Gastroesophageal sphincter (tissue), 4 donors: Measurements from ENCODE around the gene AHRR. TPM values are rescaled to one million over a fixed set of nuclear protein-coding genes. Genes with fewer than 3 reads are reported as not detected.
"Not testable (repeated sequence)": the region's sequence is repeated elsewhere in the genome, so short reads cannot be mapped to it uniquely, and the experiment has no call there.

Experiments
- ATAC-seq: fragments of 150-250 bp; one replicate; pipeline ENCODE4 v1.9.1; 2016; ENCODE audit warnings: mild to moderate bottlenecking, moderate library complexity
- H3K27ac ChIP-seq, 4 donors: fragments of 200-600 bp; sonication (generic) in 3 of 4; 1 replicate in 3 of 4; 2 replicates in 1 of 4; pipeline ENCODE4 v1.5.1; 2016 to 2019
- H3K27me3 ChIP-seq: fragments of 200-600 bp; sonication (generic); one replicate; pipeline ENCODE4 v1.5.1; 2019
- H3K36me3 ChIP-seq, 2 donors: fragments of 200-600 bp; sonication (generic); one replicate each; pipeline ENCODE4 v1.5.1; 2019; ENCODE audit warnings: control low read depth in 1 of 2
- H3K4me1 ChIP-seq, 3 donors: fragments of 200-600 bp; sonication (generic); 1 replicate in 2 of 3; 2 replicates in 1 of 3; pipeline ENCODE4 v1.5.1; 2016 to 2019; ENCODE audit warnings: control low read depth in 2 of 3
- H3K4me3 ChIP-seq, 2 donors: fragments of 200-600 bp; sonication (generic); one replicate each; pipeline ENCODE4 v1.5.1; 2019; ENCODE audit warnings: mild to moderate bottlenecking in 1 of 2, moderate library complexity in 1 of 2
- H3K9me3 ChIP-seq, 3 donors: fragments of 200-600 bp; sonication (generic); one replicate each; pipeline ENCODE4 v1.5.1; 2017 to 2019; ENCODE audit warnings: control low read depth in 2 of 3
- CTCF ChIP-seq, 4 experiments: fragments of 200-600 bp in 2 of 4; fragments of 450-650 bp in 2 of 4; sonication (generic) in 1 of 4; IDR thresholded peaks; one replicate each; pipeline ENCODE4 v1.5.1; 2017 to 2019; ENCODE audit warnings: antibody characterized with exemption in 4 of 4, mild to moderate bottlenecking in 2 of 4, moderate library complexity in 2 of 4
- EP300 ChIP-seq: sonication (generic); formaldehyde crosslinking; IDR thresholded peaks from one replicate; pipeline ENCODE4 v1.6.1; 2017; ENCODE audit warnings: antibody characterized with exemption, mild to moderate bottlenecking
- POLR2A ChIP-seq, 2 donors: fragments of 450-650 bp; IDR thresholded peaks; one replicate each; pipeline ENCODE4 v1.6.1; 2017; ENCODE audit warnings: antibody characterized with exemption in 2 of 2, mild to moderate bottlenecking in 2 of 2, moderate library complexity in 1 of 2
- POLR2AphosphoS5 ChIP-seq: sonication (generic); formaldehyde crosslinking; IDR thresholded peaks from one replicate; pipeline ENCODE4 v1.6.1; 2017; ENCODE audit warnings: antibody characterized with exemption
- WGBS, 2 donors: methylation state at CpG; one replicate each; pipeline ENCODE4 v1.1.5; 2018; ENCODE audit warnings: low coverage in 1 of 2; 5-methylcytosine and 5-hydroxymethylcytosine counted together
- total RNA-seq, 4 donors: library from RNA; depleted of rRNA; stranded (reverse); fragments of >200 nt; gene quantifications; one replicate each; pipeline ENCODE4 v1.1.0, GENCODE V29; 2016

Gene AHRR
- total RNA-seq, 4 donors from 2014 or later: 0.15 to 1.7 (median 0.45) TPM

- TF ChIP-seq POLR2A (IDR thresholded peaks at IDR 0.05): peak; percentile 46
- TF ChIP-seq EP300: no peak
- TF ChIP-seq POLR2AphosphoS5: peak; percentile 42
- peak in 1 of 4 experiments; percentile 4 for TF ChIP-seq CTCF (IDR thresholded peaks at IDR 0.05)
- ATAC-seq: peak; percentile 91
- H3K36me3 ChIP-seq: peaks cover 0 to 26% of the 10 kb centered on the region in 2 donors
- peaks cover 32% of the 10 kb centered on the region for H3K27me3 ChIP-seq
- H3K9me3 ChIP-seq: no peaks in the 10 kb centered on the region
- peaks cover 0 to 36% (median 18%) of the 10 kb centered on the region in 3 donors for H3K4me1 ChIP-seq
- WGBS, 2 donors: no CpG with 5 or more reads among the region's 137 CpGs
- H3K4me3 ChIP-seq: peak overlapping the region; percentile 58 to 97
- H3K27ac ChIP-seq: peak overlapping the region; percentile 2 to 84 (median 82)
These were observed 151.4 kb downstream of the AHRR start for GRCh38 chr5:472656-473550.

GRCh38 chr5:473551-474192 is 152.2 kb downstream of the AHRR start:
- WGBS, 2 donors: no CpG with 5 or more reads among the region's 44 CpGs
- peaks cover 40% of the 10 kb centered on the region for H3K27me3 ChIP-seq
- peak; percentile 0 for ATAC-seq
- peak overlapping the region; percentile 46 to 97 for H3K4me3 ChIP-seq
- no peak for TF ChIP-seq CTCF (IDR thresholded peaks at IDR 0.05)
- no peak for TF ChIP-seq EP300
- no peak for TF ChIP-seq POLR2AphosphoS5
- no peak for TF ChIP-seq POLR2A (IDR thresholded peaks at IDR 0.05)
- peaks cover 0 to 36% (median 18%) of the 10 kb centered on the region in 3 donors for H3K4me1 ChIP-seq
- peak overlapping the region in 3 of 4 donors; percentile 80 to 84 (median 83) for H3K27ac ChIP-seq
- H3K9me3 ChIP-seq: no peaks in the 10 kb centered on the region
- H3K36me3 ChIP-seq: peaks cover 0 to 22% of the 10 kb centered on the region in 2 donors

GRCh38 chr5:474232-474839 is 152.8 kb downstream of the AHRR start:
- ATAC-seq, H3K27ac ChIP-seq: not testable (repeated sequence)
- H3K4me3 ChIP-seq: peak overlapping the region in 1 of 2 donors; percentile 97

GRCh38 chr5:474840-475661 is 153.5 kb downstream of the AHRR start:
- ATAC-seq: no peak
- peaks cover 54% of the 10 kb centered on the region for H3K27me3 ChIP-seq
- 4 to 49% methylated on average over 3 to 14 of the region's 50 CpGs for WGBS, 2 donors

More at GRCh38 chr5:474232-474839, 152.8 kb downstream of the AHRR start:
- Histone ChIP-seq H3K27me3 (peaks cover 46% of the 10 kb centered on the region), H3K4me1 (peaks cover 0 to 36% (median 18%) of the 10 kb centered on the region in 3 donors), H3K36me3 (peaks cover 0 to 15% of the 10 kb centered on the region in 2 donors)
- not testable (repeated sequence) for H3K9me3 ChIP-seq
- WGBS, 2 donors: 0% methylated on average over 3 to 6 of the region's 50 CpGs

More at GRCh38 chr5:474840-475661, 153.5 kb downstream of the AHRR start:
- no peak for TF ChIP-seq EP300
- no peak for TF ChIP-seq CTCF (IDR thresholded peaks at IDR 0.05)
- no peak for TF ChIP-seq POLR2AphosphoS5
- no peak for TF ChIP-seq POLR2A (IDR thresholded peaks at IDR 0.05)
- Histone ChIP-seq H3K4me3 (peak overlapping the region in 1 of 2 donors; percentile 97), H3K36me3 (peaks cover 0 to 10% of the 10 kb centered on the region in 2 donors), H3K9me3 (no peaks in the 10 kb centered on the region), H3K4me1 (peaks cover 0 to 36% (median 18%) of the 10 kb centered on the region in 3 donors), H3K27ac (no peak overlapping the region)
